HCT116 (cell line): ENCODE measurements around the gene TBX4. TPM values are rescaled to one million over a fixed set of nuclear protein-coding genes. Genes with fewer than 3 reads are reported as not detected.

ENCODE experiments used
- ATAC-seq: fragments of 200-7000 bp; cut with Tn5 transposase; 2 replicates; pipeline ENCODE4 v1.9.1; 2020; ENCODE audit warnings: mild to moderate bottlenecking, moderate library complexity
- BruUV-seq: library from RNA; stranded (reverse); fragments of 400-500 nt; replicated peaks from 2 replicates; lab custom pipeline; 2021; lab: Mats Ljungman, UMichigan
- CTCF ChIA-PET: fragments of 300-600 bp; sonication (Branson Sonifier 250); formaldehyde crosslinking; loops from one replicate; lab custom pipeline; 2021; ENCODE audit warnings: antibody characterized with exemption; lab: Charles Lee
- POLR2A ChIA-PET: fragments of 300-600, 350-600 bp; sonication (Branson Sonifier 250); formaldehyde crosslinking; loops from one replicate; lab custom pipeline; 2021; ENCODE audit warnings: antibody characterized with exemption; lab: Charles Lee
- RAD21 ChIA-PET, 2 experiments: fragments of 300-600 bp; sonication (Branson Sonifier 250); formaldehyde crosslinking; loops; one replicate each; lab custom pipeline; 2023; ENCODE audit warnings: low total read pairs in 2 of 2; ENCODE audit not compliant: uncharacterized antibody in 2 of 2, unreplicated experiment in 2 of 2, low non-redundant PET in 1 of 2; lab: Charles Lee
- DNase-seq: peaks from one replicate; pipeline ENCODE4 v3.0.0-alpha.2; 2010; ENCODE audit warnings: low read depth, low spot score
- H2AFZ ChIP-seq: fragments of 200-600 bp; shearing (Covaris generic), sonication (generic); 2 replicates; pipeline ENCODE4 v1.6.1; 2017; ENCODE audit warnings: low read depth, mixed run types, mixed read lengths, antibody characterized with exemption, low read length; ENCODE audit not compliant: poor library complexity, severe bottlenecking
- H3K27ac ChIP-seq: 2 replicates; pipeline ENCODE4 v1.5.1; 2012; ENCODE audit warnings: low read depth, low read length
- H3K27me3 ChIP-seq: fragments of 200-600 bp; sonication (generic); 2 replicates; pipeline ENCODE4 v1.6.1; 2016; ENCODE audit warnings: mixed run types, low read length, mixed read lengths; ENCODE audit not compliant: insufficient read depth
- H3K36me3 ChIP-seq, 2 experiments: fragments of 200-500 bp in 1 of 2; fragments of 200-600 bp in 1 of 2; sonication (Bioruptor generic) in 1 of 2; sonication (generic) in 1 of 2; 2 replicates each; pipeline versions ENCODE4 v1.5.1 to v1.6.1; 2014 to 2016; ENCODE audit warnings: low read length in 2 of 2, inconsistent platforms in 1 of 2, mixed read lengths in 1 of 2, mixed run types in 1 of 2; ENCODE audit not compliant: insufficient read depth in 2 of 2, control insufficient read depth in 1 of 2
- H3K4me1 ChIP-seq, 2 experiments: fragments of 200-600 bp in 1 of 2; sonication (generic) in 1 of 2; 2 replicates each; pipeline versions ENCODE4 v1.5.1 to v1.6.1; 2012 to 2017; ENCODE audit warnings: low read length in 2 of 2, inconsistent platforms in 1 of 2, mild to moderate bottlenecking in 1 of 2, mixed read lengths in 1 of 2, mixed run types in 1 of 2, moderate library complexity in 1 of 2; ENCODE audit not compliant: insufficient read depth in 2 of 2, control insufficient read depth in 1 of 2
- H3K4me2 ChIP-seq: fragments of 200-600 bp; sonication (generic); 2 replicates; pipeline ENCODE4 v1.6.1; 2017; ENCODE audit warnings: mixed run types, low read length, mixed read lengths
- H3K4me3 ChIP-seq, 2 experiments: fragments of 200-600 bp in 1 of 2; sonication (generic) in 1 of 2; replicated peaks in 1 of 2; 2 replicates each; pipeline ENCODE4 v1.5.1; 2011 to 2016; ENCODE audit warnings: low read length in 2 of 2, control low read depth in 1 of 2, low read depth in 1 of 2, mild to moderate bottlenecking in 1 of 2, mixed read lengths in 1 of 2, mixed run types in 1 of 2
- H3K79me2 ChIP-seq: fragments of 200-600 bp; sonication (generic); 2 replicates; pipeline ENCODE4 v1.6.1; 2017; ENCODE audit warnings: mild to moderate bottlenecking, mixed run types, low read length, moderate library complexity, mixed read lengths; ENCODE audit not compliant: insufficient read depth
- H3K9ac ChIP-seq: fragments of 200-600 bp; sonication (generic); 2 replicates; pipeline ENCODE4 v1.6.1; 2016; ENCODE audit warnings: low read length, mixed read lengths
- H3K9me2 ChIP-seq: fragments of 200-600 bp; sonication (generic), shearing (Covaris generic); 2 replicates; pipeline ENCODE4 v1.6.1; 2017; ENCODE audit warnings: mixed run types, mild to moderate bottlenecking, moderate library complexity; ENCODE audit not compliant: insufficient read depth
- H3K9me3 ChIP-seq, 2 experiments: fragments of 200-500 bp in 1 of 2; fragments of 200-600 bp in 1 of 2; sonication (Bioruptor generic) in 1 of 2; sonication (generic) in 1 of 2; 2 replicates each; pipeline ENCODE4 v1.6.1; 2014 to 2017; ENCODE audit warnings: low read length in 2 of 2, mixed read lengths in 2 of 2, inconsistent platforms in 1 of 2, low read depth in 1 of 2, mild to moderate bottlenecking in 1 of 2, mixed run types in 1 of 2, moderate library complexity in 1 of 2; ENCODE audit not compliant: control insufficient read depth in 1 of 2, insufficient read depth in 1 of 2
- H4K20me1 ChIP-seq: fragments of 200-600 bp; sonication (generic), shearing (Covaris generic); 2 replicates; pipeline ENCODE4 v1.6.1; 2017; ENCODE audit warnings: mixed run types, mild to moderate bottlenecking, moderate library complexity; ENCODE audit not compliant: insufficient read depth
- EGR1 ChIP-seq: IDR thresholded peaks from 2 replicates; pipeline ENCODE4 v1.6.1; 2012; ENCODE audit warnings: low read depth
- EZH2 ChIP-seq: fragments of 200-600 bp; sonication (generic); IDR thresholded peaks from 2 replicates; pipeline ENCODE4 v1.6.1; 2017; ENCODE audit warnings: antibody characterized with exemption, mixed run types
- MAX ChIP-seq: IDR thresholded peaks from 2 replicates; pipeline ENCODE4 v1.6.1; 2012
- POLR2A ChIP-seq: IDR thresholded peaks from 2 replicates; pipeline ENCODE4 v1.7.0; 2011; ENCODE audit warnings: borderline replicate concordance; ENCODE audit not compliant: insufficient read depth, insufficient read length; ENCODE audit errors: extremely low read depth
- POLR2AphosphoS5 ChIP-seq: IDR thresholded peaks from 2 replicates; pipeline ENCODE4 v1.6.1; 2011; ENCODE audit warnings: mild to moderate bottlenecking, low read depth, low read length, moderate library complexity
- RAD21 ChIP-seq: IDR thresholded peaks from 2 replicates; pipeline ENCODE4 v1.6.1; 2012; ENCODE audit warnings: low read depth, mild to moderate bottlenecking
- SIN3A ChIP-seq: IDR thresholded peaks from 2 replicates; pipeline ENCODE4 v1.6.1; 2012; ENCODE audit warnings: low read depth
- SP1 ChIP-seq: IDR thresholded peaks from 2 replicates; pipeline ENCODE4 v1.6.1; 2012; ENCODE audit warnings: low read depth
- TCF7L2 ChIP-seq: IDR thresholded peaks from 2 replicates; pipeline ENCODE4 v1.7.0; 2011; ENCODE audit warnings: borderline replicate concordance, inconsistent platforms; ENCODE audit not compliant: insufficient read depth, insufficient read length; ENCODE audit errors: extremely low read depth
- ZFX ChIP-seq: fragments of 450-650 bp; IDR thresholded peaks from 2 replicates; pipeline ENCODE4 v1.6.1; 2017
- intact Hi-C: fragments of 100-400 bp; cut with micrococcal nuclease; formaldehyde crosslinking; loops from 2 replicates; pipeline ENCODE4 v1.10.0; 2022
- total RNA-seq: library from RNA; stranded (reverse); gene quantifications from one replicate; pipeline ENCODE4 v1.2.1, GENCODE V29; 2021; ENCODE audit not compliant: unreplicated experiment
- TF ChIP-seq, protein P1 (sequence below), 3 experiments: fragments of 200-600 bp in 1 of 3; sonication (generic) in 1 of 3; IDR thresholded peaks in 2 of 3; conservative IDR thresholded peaks in 1 of 3; 2 replicates each; pipeline ENCODE4 v1.5.1; 2012 to 2017; ENCODE audit warnings: low read depth in 2 of 3, low read length in 2 of 3, antibody characterized with exemption in 1 of 3, borderline replicate concordance in 1 of 3, control low read depth in 1 of 3, mild to moderate bottlenecking in 1 of 3, mixed read lengths in 1 of 3, mixed run types in 1 of 3, moderate library complexity in 1 of 3; ENCODE audit not compliant: insufficient read depth in 1 of 3

TBX4 gene
- total RNA-seq, 1 experiment from 2014 or later: 0.27 TPM

DNA sequence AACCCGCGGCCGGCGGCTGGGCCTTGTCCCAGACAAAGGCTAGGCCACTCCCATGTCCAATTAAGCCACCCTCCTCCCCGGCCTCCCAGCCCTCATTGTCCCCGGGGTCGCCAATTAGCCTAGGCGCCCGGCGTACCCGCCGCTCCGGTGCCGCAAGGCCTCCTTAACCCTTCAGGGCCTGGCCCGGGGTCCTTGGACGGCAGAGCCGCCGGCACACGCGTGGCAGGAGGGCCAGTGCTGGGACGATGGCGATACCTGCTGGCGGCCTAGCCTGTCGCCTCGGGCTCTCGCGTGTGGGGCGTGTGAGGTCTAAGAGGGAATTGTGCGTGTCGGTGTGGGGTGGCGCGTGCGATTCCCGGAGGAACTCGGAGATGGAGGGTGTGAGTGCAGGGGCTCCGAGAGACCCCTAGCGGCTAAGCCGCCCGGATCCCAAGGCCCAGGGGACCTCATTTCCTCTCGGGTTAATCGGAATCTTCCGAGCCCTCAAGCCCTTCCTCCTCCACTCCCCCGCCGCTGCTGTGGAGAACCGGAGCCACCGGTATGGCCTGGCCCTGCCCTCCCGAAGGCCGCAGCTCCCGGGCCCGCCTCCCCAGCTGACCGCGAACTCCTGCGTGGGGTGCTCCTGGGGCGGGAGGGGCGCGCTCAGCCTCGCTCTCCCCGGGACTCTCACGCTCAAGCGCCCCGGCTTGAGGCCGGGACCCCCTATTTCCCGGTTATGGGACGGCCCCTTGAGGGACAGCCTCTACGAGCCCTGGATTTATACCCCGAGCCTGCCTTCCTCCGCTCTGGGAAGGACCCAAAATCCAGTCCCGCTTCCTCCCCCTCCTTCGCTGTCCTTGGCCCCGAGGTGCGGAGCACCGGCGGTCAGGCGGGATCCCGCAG, 40.7 kb upstream of the TBX4 start:
- TF ChIP-seq RAD21 (0 out of 2 replicates have a peak, but pooled peaks have one; percentile 5), SP1 (no peak), TCF7L2 (peak; percentile 19), POLR2A (no peak), ZFX (peak; percentile 99), EZH2 (no peak), MAX (no peak), EGR1 (no peak), SIN3A (no peak), POLR2AphosphoS5 (peak; percentile 33)
- TF ChIP-seq, protein P1, sequence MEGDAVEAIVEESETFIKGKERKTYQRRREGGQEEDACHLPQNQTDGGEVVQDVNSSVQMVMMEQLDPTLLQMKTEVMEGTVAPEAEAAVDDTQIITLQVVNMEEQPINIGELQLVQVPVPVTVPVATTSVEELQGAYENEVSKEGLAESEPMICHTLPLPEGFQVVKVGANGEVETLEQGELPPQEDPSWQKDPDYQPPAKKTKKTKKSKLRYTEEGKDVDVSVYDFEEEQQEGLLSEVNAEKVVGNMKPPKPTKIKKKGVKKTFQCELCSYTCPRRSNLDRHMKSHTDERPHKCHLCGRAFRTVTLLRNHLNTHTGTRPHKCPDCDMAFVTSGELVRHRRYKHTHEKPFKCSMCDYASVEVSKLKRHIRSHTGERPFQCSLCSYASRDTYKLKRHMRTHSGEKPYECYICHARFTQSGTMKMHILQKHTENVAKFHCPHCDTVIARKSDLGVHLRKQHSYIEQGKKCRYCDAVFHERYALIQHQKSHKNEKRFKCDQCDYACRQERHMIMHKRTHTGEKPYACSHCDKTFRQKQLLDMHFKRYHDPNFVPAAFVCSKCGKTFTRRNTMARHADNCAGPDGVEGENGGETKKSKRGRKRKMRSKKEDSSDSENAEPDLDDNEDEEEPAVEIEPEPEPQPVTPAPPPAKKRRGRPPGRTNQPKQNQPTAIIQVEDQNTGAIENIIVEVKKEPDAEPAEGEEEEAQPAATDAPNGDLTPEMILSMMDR (IDR thresholded peaks at IDR 0.05 in 2 of 3, conservative IDR thresholded peaks at IDR 0.05 in 1 of 3; ENCODE audit: borderline replicate concordance in 1 of 3, insufficient read depth in 1 of 3, low read depth in 2 of 3, low read length in 2 of 3): no peak
- peaks cover 53 to 62% of the 10 kb centered on the region in 2 experiments for H3K4me1 ChIP-seq
- intact Hi-C loops: loop anchor here (1.0 to 5.0 kb wide), 9 partner anchors 140 to 698 kb away; partner anchors contain the start of gene MED13
- ATAC-seq: peak; percentile 31
- no peaks in the 10 kb centered on the region for H3K9me3 ChIP-seq
- H3K9me2 ChIP-seq: no peaks in the 10 kb centered on the region
- peak overlapping the region; percentile 97 for H3K27ac ChIP-seq
- ChIA-PET CTCF (interaction anchor here (0.6 to 5.0 kb wide), 27 partner anchors 9 to 698 kb away, joined by 3 to 60 read pairs (median 5); no protein-coding TSS in a partner anchor), POLR2A (no interaction called here), RAD21 (interaction anchor here (0.7 to 2.1 kb wide), 10 partner anchors 13 to 691 kb away, joined by 3 to 11 read pairs (median 3); no protein-coding TSS in a partner anchor)
- peak overlapping the region; percentile 58 for H2AFZ ChIP-seq
- no peaks in the 10 kb centered on the region for H3K27me3 ChIP-seq
- H3K79me2 ChIP-seq: no peaks in the 10 kb centered on the region
- H3K9ac ChIP-seq: peak overlapping the region; percentile 75
- DNase-seq: no peak
- no TSS peak for BruUV-seq
- no peaks in the 10 kb centered on the region for H4K20me1 ChIP-seq
- H3K4me2 ChIP-seq: peak overlapping the region; percentile 93
- H3K36me3 ChIP-seq: no peaks in the 10 kb centered on the region
- H3K4me3 ChIP-seq: peak overlapping the region; percentile 54 to 64
